Osteocyte (in vitro differentiated cells): ENCODE measurements around the gene CYP11A1. TPM values are rescaled to one million over a fixed set of nuclear protein-coding genes. Genes with fewer than 3 reads are reported as not detected.

ENCODE experiments used
- DNase-seq: peaks from one replicate; pipeline ENCODE4 v3.0.0; 2021; ENCODE audit warnings: mixed read lengths; ENCODE audit not compliant: unreplicated experiment; ENCODE audit errors: extremely low spot score
- H3K27ac Mint-ChIP-seq: one replicate; pipeline ENCODE4 v1.8.0; 2021; ENCODE audit warnings: mild to moderate bottlenecking, mixed read lengths; ENCODE audit not compliant: unreplicated experiment
- H3K27me3 Mint-ChIP-seq: one replicate; pipeline ENCODE4 v1.8.0; 2021; ENCODE audit warnings: mixed read lengths; ENCODE audit not compliant: unreplicated experiment
- H3K36me3 Mint-ChIP-seq: one replicate; pipeline ENCODE4 v1.8.0; 2021; ENCODE audit warnings: mixed read lengths; ENCODE audit not compliant: unreplicated experiment
- H3K4me1 Mint-ChIP-seq: one replicate; pipeline ENCODE4 v1.8.0; 2021; ENCODE audit warnings: mixed read lengths; ENCODE audit not compliant: unreplicated experiment
- H3K4me3 Mint-ChIP-seq: one replicate; pipeline ENCODE4 v1.8.0; 2021; ENCODE audit warnings: mild to moderate bottlenecking, moderate library complexity, mixed read lengths; ENCODE audit not compliant: unreplicated experiment
- H3K9me3 Mint-ChIP-seq: one replicate; pipeline ENCODE4 v1.8.0; 2021; ENCODE audit warnings: mixed read lengths; ENCODE audit not compliant: unreplicated experiment
- long read RNA-seq: library from polyadenylated mRNA; unstranded; transcript quantifications from one replicate; pipeline ENCODE4 v2.0.0, GENCODE V29; 2021
- total RNA-seq: library from RNA; stranded (reverse); gene quantifications from 2 replicates; pipeline ENCODE4 v1.2.1, GENCODE V29; 2021
- TF ChIP-seq, protein P1 (sequence below): fragments of 200-600 bp; sonication (generic); IDR thresholded peaks from 2 replicates; pipeline ENCODE4 v1.5.0; 2021; ENCODE audit warnings: antibody characterized with exemption, mild to moderate bottlenecking, moderate library complexity

The CYP11A1 gene
- total RNA-seq = not detected in 2 replicates
- long read RNA-seq = 0 reads

DNA sequence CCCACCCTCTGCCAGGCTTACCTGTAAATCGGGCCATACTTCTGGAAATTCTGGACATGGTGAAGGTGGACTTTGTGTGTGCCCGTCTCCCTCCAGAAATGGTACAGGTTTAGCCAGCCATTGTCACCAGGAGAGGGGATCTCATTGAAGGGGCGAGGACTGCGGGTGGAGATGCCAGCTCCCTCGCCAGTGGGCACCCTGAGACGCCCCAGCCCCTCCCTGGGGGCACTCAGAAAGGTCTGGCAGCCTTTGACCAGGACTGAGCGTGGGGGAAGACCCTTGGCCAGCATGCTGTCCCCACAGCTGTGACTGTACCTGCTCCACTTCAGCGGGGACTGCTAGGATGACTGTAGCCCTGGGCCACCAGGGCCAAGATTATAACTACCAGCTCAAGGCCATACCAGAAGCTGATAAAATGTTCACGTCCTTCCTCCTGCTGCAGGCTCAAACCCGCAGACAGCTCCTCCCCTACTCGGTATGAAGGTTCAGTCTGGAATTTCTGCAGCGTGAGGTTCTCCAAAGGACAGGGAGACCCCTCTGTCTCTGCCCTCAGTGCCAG, at the start of gene CYP11A1:
Gene CYP11A1, minus strand, starts transcription at position 351 of the 559 bp plus-strand sequence. Its CDS starts 61 bp downstream, at position 290.
- no peak for DNase-seq
- H3K27ac Mint-ChIP-seq = no peak within 1 kb of the TSS
- no peaks in the 10 kb centered on the region for H3K36me3 Mint-ChIP-seq
- no peak within 1 kb of the TSS for H3K4me3 Mint-ChIP-seq
- no peaks in the 10 kb centered on the region for H3K9me3 Mint-ChIP-seq
- peaks cover 56% of the 10 kb centered on the region for H3K27me3 Mint-ChIP-seq
- TF ChIP-seq, protein P1, sequence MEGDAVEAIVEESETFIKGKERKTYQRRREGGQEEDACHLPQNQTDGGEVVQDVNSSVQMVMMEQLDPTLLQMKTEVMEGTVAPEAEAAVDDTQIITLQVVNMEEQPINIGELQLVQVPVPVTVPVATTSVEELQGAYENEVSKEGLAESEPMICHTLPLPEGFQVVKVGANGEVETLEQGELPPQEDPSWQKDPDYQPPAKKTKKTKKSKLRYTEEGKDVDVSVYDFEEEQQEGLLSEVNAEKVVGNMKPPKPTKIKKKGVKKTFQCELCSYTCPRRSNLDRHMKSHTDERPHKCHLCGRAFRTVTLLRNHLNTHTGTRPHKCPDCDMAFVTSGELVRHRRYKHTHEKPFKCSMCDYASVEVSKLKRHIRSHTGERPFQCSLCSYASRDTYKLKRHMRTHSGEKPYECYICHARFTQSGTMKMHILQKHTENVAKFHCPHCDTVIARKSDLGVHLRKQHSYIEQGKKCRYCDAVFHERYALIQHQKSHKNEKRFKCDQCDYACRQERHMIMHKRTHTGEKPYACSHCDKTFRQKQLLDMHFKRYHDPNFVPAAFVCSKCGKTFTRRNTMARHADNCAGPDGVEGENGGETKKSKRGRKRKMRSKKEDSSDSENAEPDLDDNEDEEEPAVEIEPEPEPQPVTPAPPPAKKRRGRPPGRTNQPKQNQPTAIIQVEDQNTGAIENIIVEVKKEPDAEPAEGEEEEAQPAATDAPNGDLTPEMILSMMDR = no peak
- H3K4me1 Mint-ChIP-seq = peaks cover 3% of the 10 kb centered on the region

DNA sequence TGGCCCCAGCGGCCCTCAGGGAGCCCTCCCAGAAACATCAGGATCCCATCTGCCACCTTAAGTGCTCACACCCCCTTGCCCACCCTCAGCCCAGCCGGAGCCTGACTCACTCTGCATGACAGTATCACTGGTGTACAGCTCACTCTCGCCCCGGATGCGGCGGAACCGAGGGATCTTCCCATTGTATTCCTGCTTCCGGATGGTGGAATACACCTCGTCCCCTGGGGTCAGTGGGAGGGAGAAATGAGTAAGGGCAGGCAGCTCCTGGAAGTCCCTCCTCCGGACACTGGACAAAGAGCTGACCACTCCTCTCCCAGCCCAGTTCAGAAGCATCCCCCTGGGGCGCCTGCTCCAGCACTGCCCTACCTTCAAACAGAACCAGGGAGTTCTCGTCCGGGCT, 49.8 kb upstream of the CYP11A1 start:
- H3K36me3 Mint-ChIP-seq = no peaks in the 10 kb centered on the region

DNA sequence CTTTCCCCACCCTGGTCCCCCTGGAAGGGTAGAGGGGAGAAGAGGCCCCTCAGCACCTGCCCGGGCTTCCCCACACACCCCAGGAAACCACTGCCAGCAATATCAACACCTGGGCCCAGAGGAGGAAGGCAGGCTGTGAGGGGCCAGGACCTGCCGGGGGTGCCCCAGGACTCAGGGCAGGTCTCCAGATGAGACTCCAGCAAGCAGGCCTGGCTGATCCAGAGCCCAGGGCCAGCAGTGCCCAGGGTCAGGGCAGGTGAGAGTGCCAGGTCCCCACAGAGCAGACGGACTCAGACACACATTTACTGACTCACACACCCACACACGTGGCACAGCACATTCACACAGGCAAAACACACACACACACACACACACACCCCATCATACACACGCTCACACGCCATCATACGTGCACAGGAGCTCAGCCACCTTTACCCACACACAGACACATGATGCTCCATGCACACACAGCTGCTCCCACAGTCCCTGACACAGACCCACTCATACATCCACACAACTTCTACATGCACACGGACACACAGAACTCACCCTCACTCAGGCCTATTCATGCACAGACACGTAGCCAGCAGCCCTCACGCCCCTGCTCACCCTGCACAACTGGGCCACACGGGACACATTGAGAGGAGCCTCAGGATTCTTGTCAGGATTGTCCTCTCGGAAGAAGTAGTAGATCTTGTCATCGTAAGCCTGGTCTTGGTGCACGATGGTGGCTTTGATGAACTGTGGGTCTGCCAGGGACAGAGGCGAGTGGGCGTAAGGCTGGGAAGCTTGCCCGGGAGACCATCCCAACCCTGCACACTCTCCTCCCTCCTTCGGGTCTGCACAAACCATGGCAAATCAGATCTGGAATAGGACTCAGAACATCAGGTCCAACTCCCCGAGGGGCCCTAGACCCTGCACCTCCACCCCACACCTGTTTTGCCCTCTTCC, 48.8 kb upstream of the CYP11A1 start:
- TF ChIP-seq, protein P1 = no peak
- Mint-ChIP-seq H3K27me3 (no peaks in the 10 kb centered on the region), H3K4me3 (no peak overlapping the region), H3K4me1 (peaks cover 16% of the 10 kb centered on the region), H3K36me3 (no peaks in the 10 kb centered on the region), H3K9me3 (no peaks in the 10 kb centered on the region), H3K27ac (no peak overlapping the region)
- no peak for DNase-seq

More for the DNA sequence above, 49.8 kb upstream of the CYP11A1 start:
- no peak for DNase-seq
- Mint-ChIP-seq H3K4me3 (no peak overlapping the region), H3K9me3 (no peaks in the 10 kb centered on the region), H3K27ac (no peak overlapping the region), H3K27me3 (no peaks in the 10 kb centered on the region), H3K4me1 (peaks cover 19% of the 10 kb centered on the region)
- TF ChIP-seq, protein P1 = no peak

DNA sequence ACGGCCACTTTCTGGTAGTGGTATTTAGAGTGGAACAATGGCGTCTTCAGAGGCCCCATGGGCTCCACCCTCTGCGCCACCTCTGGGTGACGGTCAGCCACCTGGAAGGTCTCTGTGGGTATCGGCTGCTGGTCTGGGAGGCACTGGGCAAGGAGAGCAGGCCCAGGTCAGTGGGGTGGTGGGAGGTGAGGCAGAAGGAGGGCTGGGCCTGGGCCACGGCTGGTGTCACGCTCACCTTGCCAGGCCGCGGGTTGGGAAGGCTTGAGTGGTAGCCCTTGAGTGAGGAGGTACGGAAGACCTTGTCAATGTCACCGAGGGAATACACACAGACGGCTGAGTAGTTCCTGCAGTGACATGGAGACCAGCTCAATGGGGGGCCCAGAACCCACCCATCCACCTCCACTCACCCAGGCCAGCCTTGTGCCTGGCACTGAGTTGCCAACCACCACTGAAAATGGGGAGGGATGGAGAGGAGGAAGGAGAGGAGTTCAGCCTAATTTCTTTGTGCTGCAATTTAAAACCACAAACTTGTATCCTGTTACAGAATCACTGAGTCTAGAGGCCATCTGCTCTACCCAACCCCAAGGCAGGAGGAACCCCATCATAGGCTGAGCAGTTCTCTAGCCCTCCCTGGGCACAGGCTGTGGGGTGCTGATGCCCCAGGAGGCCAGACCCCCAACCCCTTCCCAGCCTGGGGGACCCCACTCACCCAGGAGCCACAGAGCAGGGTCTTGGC, 47.3 kb upstream of the CYP11A1 start:
- Mint-ChIP-seq H3K36me3 (no peaks in the 10 kb centered on the region), H3K4me3 (no peak overlapping the region), H3K27ac (no peak overlapping the region), H3K9me3 (no peaks in the 10 kb centered on the region), H3K4me1 (peaks cover 6% of the 10 kb centered on the region), H3K27me3 (no peaks in the 10 kb centered on the region)
- TF ChIP-seq, protein P1 = no peak
- no peak for DNase-seq
